ENCODE data around the gene OR5T2.

GRCh38 chr11:56234155-56234554 lies at the start of gene OR5T2:
- TF ChIP-seq GATA3 (IDR thresholded peaks at IDR 0.05; ENCODE audit: low read depth, low read length) (no peak), GATA2 (IDR thresholded peaks at IDR 0.05; ENCODE audit: low read depth, low read length) (no peak)

All from SH-SY5Y (cell line).